ENCODE data around the gene CACNA2D3. TPM values are rescaled to one million over a fixed set of nuclear protein-coding genes. Genes with fewer than 3 reads are reported as not detected.

The CACNA2D3 gene
- total RNA-seq, 6 donors from 2014 or later, result 2.9 to 16.8 (median 4.9) TPM

GRCh38 chr3:54515441-54516213 lies 393.3 kb downstream of the CACNA2D3 start:
- 72 to 75% methylated on average over 4 of the region's 4 CpGs for WGBS, 2 donors
- Histone ChIP-seq H3K4me3 (no peak overlapping the region), H3K9me3 (peaks cover 0 to 1% (median 0%) of the 10 kb centered on the region in 4 donors), H3K36me3 (no peaks in the 10 kb centered on the region), H3K4me1 (no peaks in the 10 kb centered on the region), H3K27ac (no peak overlapping the region), H3K27me3 (no peaks in the 10 kb centered on the region)
- ATAC-seq (ENCODE audit: low FRiP score in 2 of 2), result no peak
- TF ChIP-seq CTCF (IDR thresholded peaks at IDR 0.05) (no peak), EP300 (IDR thresholded peaks at IDR 0.05) (no peak), POLR2AphosphoS5 (IDR thresholded peaks at IDR 0.05) (no peak), POLR2A (IDR thresholded peaks at IDR 0.05) (no peak)
- no peak for DNase-seq

GRCh38 chr3:54517424-54517823 lies 395.1 kb downstream of the CACNA2D3 start:
- 63 to 70% methylated on average over 8 of the region's 8 CpGs for WGBS, 2 donors
- no peaks in the 10 kb centered on the region for H3K4me1 ChIP-seq
- H3K4me3 ChIP-seq, result no peak overlapping the region
- no peaks in the 10 kb centered on the region for H3K27me3 ChIP-seq
- no peak for TF ChIP-seq POLR2A (IDR thresholded peaks at IDR 0.05)
- no peak for TF ChIP-seq POLR2AphosphoS5 (IDR thresholded peaks at IDR 0.05)
- TF ChIP-seq EP300 (IDR thresholded peaks at IDR 0.05), result no peak
- TF ChIP-seq CTCF (IDR thresholded peaks at IDR 0.05), result no peak
- H3K27ac ChIP-seq, result no peak overlapping the region
- peaks cover 0 to 7% (median under 1%) of the 10 kb centered on the region in 4 donors for H3K9me3 ChIP-seq
- DNase-seq (no peak), ATAC-seq (ENCODE audit: low FRiP score in 2 of 2) (no peak)
- no peaks in the 10 kb centered on the region for H3K36me3 ChIP-seq

GRCh38 chr3:54518011-54518675 lies 395.8 kb downstream of the CACNA2D3 start:
- no peak for DNase-seq
- ATAC-seq (ENCODE audit: low FRiP score in 2 of 2), result peak in 1 of 2 donors; percentile 13

GRCh38 chr3:54519493-54519892 lies 397.1 kb downstream of the CACNA2D3 start:
- H3K9me3 ChIP-seq, result peaks cover 0 to 7% (median 2%) of the 10 kb centered on the region in 4 donors
- WGBS, 2 donors, result 62 to 70% methylated on average over 2 of the region's 2 CpGs
- TF ChIP-seq EP300 (IDR thresholded peaks at IDR 0.05), result no peak
- no peak for TF ChIP-seq POLR2AphosphoS5 (IDR thresholded peaks at IDR 0.05)
- no peak for TF ChIP-seq CTCF (IDR thresholded peaks at IDR 0.05)
- no peak for TF ChIP-seq POLR2A (IDR thresholded peaks at IDR 0.05)
- DNase-seq (no peak), ATAC-seq (ENCODE audit: low FRiP score in 2 of 2) (no peak)
- no peak overlapping the region for H3K4me3 ChIP-seq
- no peak overlapping the region for H3K27ac ChIP-seq
- H3K27me3 ChIP-seq, result no peaks in the 10 kb centered on the region
- no peaks in the 10 kb centered on the region for H3K36me3 ChIP-seq
- no peaks in the 10 kb centered on the region for H3K4me1 ChIP-seq

More at GRCh38 chr3:54518011-54518675, 395.8 kb downstream of the CACNA2D3 start:
- TF ChIP-seq EP300 (IDR thresholded peaks at IDR 0.05) (no peak), POLR2AphosphoS5 (IDR thresholded peaks at IDR 0.05) (no peak), CTCF (IDR thresholded peaks at IDR 0.05) (no peak), POLR2A (IDR thresholded peaks at IDR 0.05) (no peak)
- H3K4me3 ChIP-seq, result no peak overlapping the region
- no peaks in the 10 kb centered on the region for H3K36me3 ChIP-seq
- H3K9me3 ChIP-seq, result peaks cover 0 to 7% (median 2%) of the 10 kb centered on the region in 4 donors
- no peak overlapping the region for H3K27ac ChIP-seq
- H3K27me3 ChIP-seq, result no peaks in the 10 kb centered on the region
- WGBS, 2 donors, result 85 to 88% methylated on average over 8 of the region's 8 CpGs
- no peaks in the 10 kb centered on the region for H3K4me1 ChIP-seq

All from upper lobe of left lung (tissue), 6 donors.